Mesendoderm (in vitro differentiated cells): ENCODE measurements around the gene SDK1.
A peak's percentile ranks its signal among the peaks of the same experiment; 100 is the strongest.

Source experiments
- DNase-seq: peaks from one replicate; pipeline ENCODE4 v3.0.0; 2013
- H2AK5ac ChIP-seq: 2 replicates; pipeline ENCODE4 v1.6.1; 2013; ENCODE audit warnings: low read length, inconsistent platforms
- H2BK120ac ChIP-seq: 2 replicates; pipeline ENCODE4 v1.6.1; 2013; ENCODE audit warnings: low read depth, mild to moderate bottlenecking, low read length, moderate library complexity, mixed read lengths
- H2BK15ac ChIP-seq: replicated peaks from 2 replicates; pipeline ENCODE4 v1.6.1; 2013; ENCODE audit warnings: low read depth, mild to moderate bottlenecking, moderate library complexity
- H2BK5ac ChIP-seq: 2 replicates; pipeline ENCODE4 v1.6.1; 2013; ENCODE audit warnings: low read length, inconsistent platforms
- H3K18ac ChIP-seq: 2 replicates; pipeline ENCODE4 v1.6.1; 2013; ENCODE audit warnings: mild to moderate bottlenecking, low read length, mixed read lengths
- H3K23ac ChIP-seq: one replicate; pipeline ENCODE4 v1.6.1; 2013; ENCODE audit warnings: low read length
- H3K27ac ChIP-seq: 2 replicates; pipeline ENCODE4 v1.5.1; 2013; ENCODE audit warnings: low read depth, mild to moderate bottlenecking, inconsistent platforms, low read length, moderate library complexity
- H3K27me3 ChIP-seq: 2 replicates; pipeline ENCODE4 v1.6.1; 2013; ENCODE audit warnings: low read length, control low read depth, mild to moderate bottlenecking, inconsistent platforms; ENCODE audit not compliant: insufficient read depth, poor library complexity
- H3K36me3 ChIP-seq: 2 replicates; pipeline ENCODE4 v1.6.1; 2013; ENCODE audit warnings: low read length, inconsistent platforms; ENCODE audit not compliant: control insufficient read depth, insufficient read depth
- H3K4ac ChIP-seq: one replicate; pipeline ENCODE4 v1.6.1; 2013; ENCODE audit warnings: low read depth, mild to moderate bottlenecking, low read length, moderate library complexity
- H3K4me1 ChIP-seq: 2 replicates; pipeline ENCODE4 v1.6.1; 2013; ENCODE audit warnings: low read depth, low read length, inconsistent platforms; ENCODE audit not compliant: control insufficient read depth
- H3K4me2 ChIP-seq: 2 replicates; pipeline ENCODE4 v1.6.1; 2013; ENCODE audit warnings: low read length
- H3K4me3 ChIP-seq: 2 replicates; pipeline ENCODE4 v1.5.1; 2013; ENCODE audit warnings: mild to moderate bottlenecking, low read length
- H3K56ac ChIP-seq: one replicate; pipeline ENCODE4 v1.6.1; 2013; ENCODE audit warnings: low read length
- H3K79me1 ChIP-seq: 2 replicates; pipeline ENCODE4 v1.6.1; 2013; ENCODE audit warnings: low read length, inconsistent platforms
- H3K79me2 ChIP-seq: 2 replicates; pipeline ENCODE4 v1.6.1; 2013; ENCODE audit warnings: mild to moderate bottlenecking, low read length; ENCODE audit not compliant: control insufficient read depth, insufficient read depth
- H3K9ac ChIP-seq: 2 replicates; pipeline ENCODE4 v1.6.1; 2013; ENCODE audit warnings: low read length, inconsistent platforms
- H4K5ac ChIP-seq: one replicate; pipeline ENCODE4 v1.6.1; 2013; ENCODE audit warnings: low read length
- H4K8ac ChIP-seq: one replicate; pipeline ENCODE4 v1.6.1; 2013; ENCODE audit warnings: low read depth, mild to moderate bottlenecking, control low read depth, low read length, moderate library complexity
- WGBS: extraction: QIAGEN DNeasy Blood & Tissue Kit; methylation state at CpG from one replicate; pipeline ENCODE4 v1.1.7; 2013; ENCODE audit warnings: low lambda C conversion rate, missing lambda C conversion rate; ENCODE audit not compliant: insufficient coverage; ENCODE audit errors: extremely low coverage; 5-methylcytosine and 5-hydroxymethylcytosine counted together

SDK1 gene

DNA sequence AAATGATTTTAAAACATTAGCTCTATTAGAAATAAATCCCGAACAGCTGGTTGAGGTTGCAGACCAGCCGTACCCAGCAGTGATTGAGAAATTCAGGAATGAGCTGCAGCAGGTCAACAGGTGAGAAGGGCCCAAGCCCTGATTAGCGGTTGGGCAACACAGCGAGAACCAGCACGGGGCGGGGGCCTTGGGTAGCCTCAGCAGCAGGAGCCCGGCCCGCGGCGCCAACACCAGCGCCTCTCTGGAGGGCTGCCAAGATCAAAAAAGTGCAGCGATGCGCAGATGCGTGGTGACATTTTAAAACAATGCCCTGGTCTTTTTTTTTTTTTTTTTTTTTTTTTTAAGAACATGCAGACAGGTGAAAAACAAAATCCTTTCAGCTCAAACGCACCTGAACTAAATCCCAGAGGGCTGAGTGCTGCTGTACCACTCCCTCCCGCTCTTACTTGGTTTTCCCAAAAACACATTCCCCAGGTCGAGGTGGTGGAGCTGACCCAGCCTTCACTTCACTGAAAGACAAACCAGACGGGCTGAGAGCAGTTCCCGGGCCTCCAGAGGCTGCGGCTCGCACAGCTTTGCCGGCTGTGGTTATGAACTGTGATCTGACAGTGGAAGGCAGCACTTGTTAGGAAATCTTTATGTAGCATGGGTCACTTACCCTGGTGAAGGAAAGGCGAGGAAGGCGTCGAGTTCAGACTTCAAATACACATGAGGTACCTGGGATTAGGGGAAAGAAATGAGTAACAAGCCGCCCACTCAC is 579.4 kb downstream of the SDK1 start:
- Histone ChIP-seq H3K36me3 (no peaks in the 10 kb centered on the region), H2BK15ac (no peak overlapping the region), H3K9ac (no peak overlapping the region), H2AK5ac (no peak overlapping the region), H3K79me1 (no peaks in the 10 kb centered on the region), H3K56ac (no peak overlapping the region), H3K79me2 (no peaks in the 10 kb centered on the region), H2BK5ac (no peak overlapping the region), H3K4ac (no peak overlapping the region), H3K27ac (no peak overlapping the region), H3K4me2 (no peak overlapping the region), H3K23ac (no peak overlapping the region), H4K5ac (no peak overlapping the region), H3K18ac (no peak overlapping the region), H4K8ac (no peak overlapping the region), H3K27me3 (no peaks in the 10 kb centered on the region), H2BK120ac (no peak overlapping the region), H3K4me1 (no peaks in the 10 kb centered on the region), H3K4me3 (no peak overlapping the region)
- WGBS, result no CpG with 5 or more reads among the region's 26 CpGs
- no peak for DNase-seq

DNA sequence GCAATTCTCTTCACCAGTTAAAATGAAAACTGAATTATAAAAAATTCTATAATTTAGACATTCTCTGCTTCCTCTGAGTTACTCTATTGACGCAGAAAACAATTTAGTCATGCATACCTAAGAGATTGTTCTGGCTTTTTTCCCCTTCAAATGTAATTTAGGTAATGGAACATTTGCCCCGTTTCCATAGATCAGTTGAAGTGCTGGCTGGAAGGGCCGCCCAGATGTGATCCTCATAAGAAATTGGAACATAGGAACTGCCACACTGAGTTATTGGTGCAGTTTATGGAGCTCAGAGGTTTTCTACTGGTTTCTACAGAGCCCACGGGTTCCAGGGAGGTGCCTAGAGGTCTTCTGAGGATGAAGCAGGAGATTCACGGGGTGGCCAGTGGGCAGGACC is 581.7 kb downstream of the SDK1 start:
- Histone ChIP-seq H4K5ac (no peak overlapping the region), H3K18ac (no peak overlapping the region), H3K4ac (no peak overlapping the region), H3K36me3 (no peaks in the 10 kb centered on the region), H2BK5ac (no peak overlapping the region), H2BK120ac (no peak overlapping the region), H3K23ac (no peak overlapping the region), H3K56ac (no peak overlapping the region), H3K27me3 (no peaks in the 10 kb centered on the region), H4K8ac (no peak overlapping the region), H3K79me1 (no peaks in the 10 kb centered on the region), H3K4me3 (no peak overlapping the region), H3K4me1 (no peaks in the 10 kb centered on the region), H3K9ac (no peak overlapping the region), H2BK15ac (no peak overlapping the region), H2AK5ac (no peak overlapping the region), H3K4me2 (no peak overlapping the region), H3K79me2 (no peaks in the 10 kb centered on the region), H3K27ac (no peak overlapping the region)
- no peak for DNase-seq
- WGBS, result no CpG with 5 or more reads among the region's 5 CpGs

DNA sequence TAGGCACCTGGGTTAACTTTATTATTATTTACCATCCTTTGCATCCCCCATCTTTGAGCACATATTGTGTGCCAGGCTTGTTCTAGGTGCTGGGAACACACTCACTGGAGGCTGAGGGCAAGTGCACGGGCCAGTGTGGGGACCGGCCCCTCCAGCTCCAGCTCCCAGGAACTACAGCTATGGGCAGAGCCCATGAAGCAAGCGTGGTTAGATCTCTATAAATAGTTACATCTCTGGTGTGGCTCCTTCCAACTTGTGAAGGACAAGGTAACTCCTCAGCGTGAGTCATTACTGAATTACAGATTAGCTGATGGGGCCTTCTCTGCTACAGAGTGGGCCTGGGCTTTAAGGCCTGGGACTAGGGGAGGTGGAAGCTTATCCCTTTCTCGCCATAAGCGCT is 583.5 kb downstream of the SDK1 start:
- Histone ChIP-seq H3K79me2 (no peaks in the 10 kb centered on the region), H4K8ac (no peak overlapping the region), H2BK120ac (no peak overlapping the region), H3K4me1 (no peaks in the 10 kb centered on the region), H2AK5ac (no peak overlapping the region), H3K4ac (no peak overlapping the region), H3K4me3 (no peak overlapping the region), H3K9ac (no peak overlapping the region), H3K4me2 (no peak overlapping the region), H3K18ac (no peak overlapping the region), H2BK15ac (no peak overlapping the region), H3K36me3 (no peaks in the 10 kb centered on the region), H4K5ac (no peak overlapping the region), H2BK5ac (no peak overlapping the region), H3K27ac (no peak overlapping the region), H3K27me3 (no peaks in the 10 kb centered on the region), H3K56ac (no peak overlapping the region), H3K23ac (no peak overlapping the region), H3K79me1 (no peaks in the 10 kb centered on the region)
- no CpG with 5 or more reads among the region's 6 CpGs for WGBS
- no peak for DNase-seq

DNA sequence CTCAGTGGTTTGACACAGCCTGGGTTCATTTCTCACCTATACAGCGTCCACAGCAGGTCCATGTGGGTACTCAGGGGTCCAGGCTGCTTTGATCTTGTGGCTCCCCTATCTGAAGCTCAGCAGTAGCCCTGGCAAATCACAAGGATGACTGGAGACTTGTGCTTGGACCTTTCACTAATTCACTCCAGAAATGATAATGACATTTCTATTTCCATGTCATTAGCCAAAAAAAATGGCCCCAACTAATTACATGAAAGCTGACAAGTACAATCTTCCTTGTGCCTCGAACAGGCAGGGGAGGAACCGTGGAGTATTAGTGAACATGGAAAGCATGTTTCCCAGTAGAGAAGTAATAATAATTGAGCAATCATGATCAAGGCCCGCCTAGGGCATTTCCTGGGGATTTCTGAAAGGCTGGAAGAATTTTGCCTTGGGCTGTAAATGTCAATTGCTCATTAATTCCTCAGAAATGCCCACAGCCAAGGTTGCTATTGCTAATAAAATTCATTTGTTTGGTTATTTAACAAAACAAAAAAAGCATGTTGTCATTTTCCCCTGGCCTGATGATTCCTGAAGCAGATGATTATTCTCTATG is 586.1 kb downstream of the SDK1 start:
- Histone ChIP-seq H3K4me1 (no peaks in the 10 kb centered on the region), H3K56ac (no peak overlapping the region), H4K8ac (no peak overlapping the region), H3K4me3 (no peak overlapping the region), H3K27ac (no peak overlapping the region), H3K27me3 (no peaks in the 10 kb centered on the region), H3K9ac (no peak overlapping the region), H3K4ac (no peak overlapping the region), H4K5ac (no peak overlapping the region), H3K79me1 (no peaks in the 10 kb centered on the region), H2BK5ac (no peak overlapping the region), H3K79me2 (no peaks in the 10 kb centered on the region), H2BK15ac (no peak overlapping the region), H3K18ac (no peak overlapping the region), H2BK120ac (no peak overlapping the region), H3K23ac (no peak overlapping the region), H3K36me3 (no peaks in the 10 kb centered on the region), H3K4me2 (no peak overlapping the region), H2AK5ac (no peak overlapping the region)
- WGBS, result no CpG with 5 or more reads among the region's 4 CpGs
- DNase-seq, result peak; percentile 3

DNA sequence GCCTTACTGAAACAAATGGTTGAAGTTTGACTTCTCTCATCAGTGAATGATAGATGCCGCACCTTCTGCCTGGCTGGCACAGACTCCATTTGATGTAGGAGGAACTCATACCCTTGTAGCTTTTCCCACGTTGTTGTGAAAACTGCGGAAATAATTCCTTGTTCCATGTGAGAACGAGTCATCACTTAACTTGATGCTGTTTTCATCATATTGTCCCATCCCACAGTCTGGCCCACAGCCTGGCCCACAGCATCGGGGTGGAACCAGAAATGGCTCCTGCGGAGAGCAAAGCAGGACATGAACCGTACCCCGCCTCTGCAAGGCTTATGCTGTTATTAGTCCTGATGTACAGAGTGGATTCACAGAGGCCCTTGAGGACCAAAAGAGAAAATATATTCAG is 587.0 kb downstream of the SDK1 start:
- no peak overlapping the region for H3K27ac ChIP-seq
- no peak overlapping the region for H2BK5ac ChIP-seq
- peak; percentile 15 for DNase-seq
- H3K27me3 ChIP-seq, result no peaks in the 10 kb centered on the region
- no peaks in the 10 kb centered on the region for H3K36me3 ChIP-seq
- H3K18ac ChIP-seq, result no peak overlapping the region
- no peak overlapping the region for H3K56ac ChIP-seq
- H3K4me3 ChIP-seq, result no peak overlapping the region
- no peak overlapping the region for H3K4ac ChIP-seq
- H2BK15ac ChIP-seq, result no peak overlapping the region
- H2AK5ac ChIP-seq, result no peak overlapping the region
- no peak overlapping the region for H4K5ac ChIP-seq
- no peak overlapping the region for H2BK120ac ChIP-seq
- no peak overlapping the region for H3K23ac ChIP-seq
- H3K79me1 ChIP-seq, result no peaks in the 10 kb centered on the region
- H3K79me2 ChIP-seq, result no peaks in the 10 kb centered on the region
- no peak overlapping the region for H3K4me2 ChIP-seq
- no CpG with 5 or more reads among the region's 8 CpGs for WGBS
- no peak overlapping the region for H4K8ac ChIP-seq
- H3K4me1 ChIP-seq, result no peaks in the 10 kb centered on the region
- H3K9ac ChIP-seq, result no peak overlapping the region

DNA sequence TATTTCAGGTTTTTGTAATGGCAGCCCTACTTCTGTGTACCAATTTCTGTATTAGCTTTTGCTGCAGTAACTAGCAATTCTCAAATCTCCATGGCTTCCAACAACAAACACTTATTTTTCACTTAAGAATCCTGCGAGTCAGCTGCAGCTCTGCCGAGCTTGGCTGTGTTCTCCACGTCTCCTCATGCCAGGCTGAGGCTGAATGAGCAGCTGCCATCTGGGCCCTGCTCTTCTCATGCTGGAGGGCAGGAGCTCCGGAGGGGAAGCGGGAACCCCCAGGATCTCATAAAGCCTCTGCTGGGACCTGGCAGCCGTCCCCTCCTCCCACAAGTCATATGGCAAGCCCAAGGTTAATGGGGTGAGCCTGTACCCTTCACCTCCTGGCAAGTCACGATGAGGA is 591.1 kb downstream of the SDK1 start:
- WGBS, result no CpG with 5 or more reads among the region's 7 CpGs

More for the DNA sequence above, 591.1 kb downstream of the SDK1 start:
- Histone ChIP-seq H3K27ac (no peak overlapping the region), H3K4ac (no peak overlapping the region), H2BK5ac (no peak overlapping the region), H3K79me1 (no peaks in the 10 kb centered on the region), H3K79me2 (no peaks in the 10 kb centered on the region), H3K27me3 (no peaks in the 10 kb centered on the region), H3K4me2 (no peak overlapping the region), H2AK5ac (no peak overlapping the region), H4K5ac (no peak overlapping the region), H3K4me3 (no peak overlapping the region), H4K8ac (no peak overlapping the region), H2BK15ac (no peak overlapping the region), H3K18ac (no peak overlapping the region), H3K9ac (no peak overlapping the region), H3K56ac (no peak overlapping the region), H3K4me1 (no peaks in the 10 kb centered on the region), H3K36me3 (no peaks in the 10 kb centered on the region), H3K23ac (no peak overlapping the region), H2BK120ac (no peak overlapping the region)
- no peak for DNase-seq
